HTR-8/SVneo (cell line): ENCODE measurements around the gene BGLAP.
A peak's percentile ranks its signal among the peaks of the same experiment; 100 is the strongest.

Experiments
- DNase-seq: peaks from one replicate; pipeline ENCODE4 v3.0.0; 2011; ENCODE audit warnings: low spot score, mixed read lengths; ENCODE audit not compliant: insufficient read length
- FAIRE-seq: peaks from 2 replicates; lab custom pipeline; 2011; peaks lifted over from hg19 to GRCh38; lab: Jason Lieb, UNC

BGLAP gene

GRCh38 chr1:156225677-156226014 is 16.3 kb upstream of the BGLAP start:
- no peak for FAIRE-seq
- no peak for DNase-seq

GRCh38 chr1:156226116-156226538 is 15.9 kb upstream of the BGLAP start:
- DNase-seq (no peak), FAIRE-seq (no peak)

- no peak for FAIRE-seq
- DNase-seq, result no peak
Observed at GRCh38 chr1:156226782-156227181, 15.2 kb upstream of the BGLAP start.

DNA sequence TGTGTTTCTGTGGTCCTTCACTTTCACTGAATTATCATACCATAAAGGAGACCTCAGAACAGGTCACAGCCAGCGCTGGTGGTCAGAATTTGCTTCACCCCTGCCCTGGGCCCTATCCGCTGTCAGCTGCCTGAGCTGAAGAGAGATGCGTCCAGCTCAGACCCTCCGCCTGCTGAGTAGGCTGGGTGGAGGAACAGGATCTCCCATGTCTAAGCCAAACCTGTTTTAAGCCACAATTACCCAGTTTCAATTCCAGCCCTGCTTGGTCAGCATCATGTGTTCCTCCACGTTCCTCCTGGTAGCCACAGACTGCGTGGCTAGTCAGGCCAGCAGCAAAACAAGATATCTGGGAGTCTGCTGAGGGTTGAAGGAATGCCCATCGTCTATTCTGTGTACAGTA is 13.5 kb upstream of the BGLAP start:
- DNase-seq (no peak), FAIRE-seq (no peak)

DNA sequence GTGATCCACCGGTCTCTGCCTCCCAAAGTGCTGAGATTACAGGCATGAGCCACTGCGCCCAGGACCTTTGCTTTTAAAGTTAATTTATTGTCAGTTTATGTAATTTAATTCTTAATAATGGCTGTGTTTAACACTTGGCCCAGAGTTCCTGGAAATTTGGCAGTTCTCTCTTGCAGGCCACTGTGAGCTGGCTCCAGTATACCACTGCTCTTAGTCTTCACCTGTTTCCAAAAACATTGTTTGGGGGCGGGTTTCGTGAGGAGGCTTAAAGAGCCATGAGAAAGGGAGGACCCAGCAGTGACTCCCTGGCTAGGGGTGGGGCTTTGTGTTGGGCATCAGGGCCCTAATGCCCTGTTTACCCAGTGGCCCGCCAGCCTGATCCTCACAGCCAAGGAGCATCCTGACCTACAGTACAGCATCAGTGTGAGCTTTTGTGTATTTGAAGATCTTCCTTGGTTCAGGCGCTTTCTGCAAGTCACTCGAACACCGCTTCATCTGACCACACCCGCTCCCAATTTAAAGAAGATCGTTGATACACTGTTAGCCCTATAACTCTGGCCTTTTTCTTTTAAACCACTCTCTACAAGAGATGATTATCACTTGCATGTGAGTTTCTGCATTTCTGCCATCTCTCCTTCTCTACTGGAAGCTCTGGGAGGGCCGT is 12.0 kb upstream of the BGLAP start:
- FAIRE-seq (no peak), DNase-seq (no peak)

GRCh38 chr1:156230473-156230837 is 11.5 kb upstream of the BGLAP start:
- FAIRE-seq, result no peak
- no peak for DNase-seq

DNA sequence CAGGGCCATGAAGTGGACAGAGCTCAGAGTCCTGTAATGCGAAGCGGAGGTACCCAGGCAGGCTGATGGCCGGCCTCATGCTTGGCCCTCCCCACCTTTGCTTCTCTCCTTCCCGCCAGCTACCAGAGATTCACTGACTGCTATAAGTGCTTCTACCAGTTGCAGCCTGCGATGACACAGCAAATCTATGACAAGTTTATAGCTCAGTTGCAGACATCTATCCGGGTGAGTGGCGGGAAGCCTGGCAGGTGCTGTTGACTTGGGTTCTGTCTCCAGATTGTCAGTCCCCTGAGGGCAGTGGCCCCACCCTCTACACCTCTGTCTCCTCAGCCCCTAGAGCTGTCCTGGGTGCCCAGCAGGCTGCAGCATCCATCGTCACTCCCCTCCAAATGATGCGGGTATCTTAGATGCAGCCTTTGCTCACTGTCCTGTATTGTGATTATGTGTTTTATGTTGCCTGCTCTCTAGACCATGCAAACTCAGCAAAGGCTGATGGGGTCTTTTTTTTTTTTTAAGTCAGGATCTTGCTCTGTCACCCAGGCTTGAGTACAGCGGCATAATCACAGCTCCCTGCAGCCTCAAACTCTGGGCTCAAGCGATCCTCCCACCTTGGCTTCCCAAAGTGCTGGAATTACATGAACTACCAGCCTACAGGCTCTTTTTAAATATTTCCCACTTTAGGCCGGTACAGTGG is 9.6 kb upstream of the BGLAP start:
- no peak for FAIRE-seq
- no peak for DNase-seq

GRCh38 chr1:156233426-156234127 is 8.4 kb upstream of the BGLAP start:
- FAIRE-seq (no peak), DNase-seq (peak; percentile 56)

GRCh38 chr1:156236164-156236563 is 5.8 kb upstream of the BGLAP start:
- DNase-seq (no peak), FAIRE-seq (no peak)

DNA sequence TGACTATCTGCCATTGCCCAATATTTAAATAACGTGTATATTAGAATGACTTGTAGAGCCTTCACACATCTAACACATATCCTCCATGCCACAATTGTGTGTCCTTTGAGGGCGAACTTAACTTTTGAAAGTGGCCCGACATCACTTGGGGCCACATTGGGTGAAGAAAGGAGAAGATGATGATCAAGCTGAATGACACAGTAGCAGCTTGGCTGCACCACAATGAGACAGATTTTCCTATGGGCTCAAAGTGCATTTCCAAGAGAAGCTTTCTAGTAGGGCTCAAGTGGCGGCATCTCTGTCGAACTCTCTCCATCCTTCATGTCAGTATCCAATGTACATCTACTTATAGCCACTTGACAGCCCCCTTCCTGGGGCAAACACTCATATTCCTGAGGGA is 3.7 kb upstream of the BGLAP start:
- FAIRE-seq (no peak), DNase-seq (no peak)

- peak; percentile 20 for FAIRE-seq
- peak; percentile 43 for DNase-seq
Observed at GRCh38 chr1:156241311-156241811, 623 bp upstream of the BGLAP start.

DNA sequence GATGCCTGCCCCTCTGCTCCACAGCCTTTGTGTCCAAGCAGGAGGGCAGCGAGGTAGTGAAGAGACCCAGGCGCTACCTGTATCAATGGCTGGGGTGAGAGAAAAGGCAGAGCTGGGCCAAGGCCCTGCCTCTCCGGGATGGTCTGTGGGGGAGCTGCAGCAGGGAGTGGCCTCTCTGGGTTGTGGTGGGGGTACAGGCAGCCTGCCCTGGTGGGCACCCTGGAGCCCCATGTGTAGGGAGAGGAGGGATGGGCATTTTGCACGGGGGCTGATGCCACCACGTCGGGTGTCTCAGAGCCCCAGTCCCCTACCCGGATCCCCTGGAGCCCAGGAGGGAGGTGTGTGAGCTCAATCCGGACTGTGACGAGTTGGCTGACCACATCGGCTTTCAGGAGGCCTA is 754 bp downstream of the BGLAP start:
- FAIRE-seq (no peak), DNase-seq (no peak)

GRCh38 chr1:156244126-156244525 is 2.1 kb downstream of the BGLAP start:
- DNase-seq (no peak), FAIRE-seq (no peak)

GRCh38 chr1:156244712-156245111 is 2.7 kb downstream of the BGLAP start:
- no peak for FAIRE-seq
- DNase-seq, result no peak

GRCh38 chr1:156245451-156246232 is 3.7 kb downstream of the BGLAP start:
- no peak for DNase-seq
- no peak for FAIRE-seq

DNA sequence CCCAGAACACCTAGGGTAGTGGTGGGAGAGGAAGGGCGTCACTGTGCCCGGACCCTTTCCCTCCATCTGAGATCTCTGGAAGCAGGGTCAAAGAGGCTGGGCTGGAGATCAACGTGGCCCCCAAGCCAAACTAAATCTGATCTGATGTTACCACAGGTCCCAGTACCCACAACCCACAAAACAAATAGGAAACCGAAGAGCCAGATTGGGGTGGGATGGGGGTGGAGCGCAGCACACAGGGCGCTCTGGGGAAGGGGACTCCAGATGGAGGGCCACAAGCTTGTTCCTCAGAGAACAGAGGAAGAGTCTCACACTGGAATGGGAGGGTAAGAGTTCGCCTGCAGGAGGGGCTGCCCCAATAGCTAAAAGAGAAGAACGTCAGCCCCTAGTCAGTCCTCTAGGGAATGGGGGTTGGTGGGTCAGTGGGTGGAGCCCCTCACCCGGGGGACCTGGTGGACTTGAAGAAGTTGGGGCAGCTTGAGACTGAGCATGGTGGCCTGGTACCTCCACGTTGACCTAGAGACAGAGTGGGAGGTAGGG is 4.3 kb downstream of the BGLAP start:
- DNase-seq (no peak), FAIRE-seq (no peak)

DNA sequence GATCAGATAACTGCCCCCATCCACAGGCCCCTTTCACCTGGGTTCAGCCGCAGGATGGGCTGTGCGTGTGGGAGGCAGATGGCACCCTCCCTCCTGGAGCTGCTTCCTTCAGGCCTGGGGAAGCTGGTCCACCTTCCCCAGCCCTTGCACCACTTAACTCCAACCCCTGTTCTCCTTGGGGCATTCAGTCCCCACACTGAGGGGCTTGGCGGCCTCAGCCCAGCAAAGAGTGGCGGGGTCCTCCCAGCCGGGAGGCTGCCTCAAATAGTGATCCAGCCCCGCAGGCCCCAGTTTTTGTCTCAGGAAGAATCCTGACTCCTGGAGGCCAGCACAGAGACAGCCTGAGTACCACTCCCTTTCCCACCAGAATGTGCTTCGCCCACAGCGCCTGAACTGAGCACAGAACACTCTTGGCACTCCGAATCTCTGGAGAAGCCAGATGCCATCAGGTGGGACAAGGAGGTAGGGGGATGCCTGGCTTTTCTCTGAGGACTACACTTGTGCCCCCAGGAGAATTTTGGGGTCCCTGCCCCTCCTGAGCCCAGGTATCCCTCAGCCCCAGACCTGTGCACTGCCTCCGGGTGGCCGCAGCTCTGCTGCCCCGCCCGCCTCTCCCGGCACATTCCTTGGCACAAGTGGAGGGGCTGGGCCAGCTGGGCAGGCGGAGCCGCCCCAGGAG is 4.9 kb downstream of the BGLAP start:
- no peak for DNase-seq
- no peak for FAIRE-seq

GRCh38 chr1:156247460-156248322 is 5.7 kb downstream of the BGLAP start, which contains the start of gene PAQR6:
Gene PAQR6, minus strand, starts transcription at chr1:156248056. Its CDS starts 1,325 bp downstream, at chr1:156246731.
- FAIRE-seq (no peak), DNase-seq (no peak)

DNA sequence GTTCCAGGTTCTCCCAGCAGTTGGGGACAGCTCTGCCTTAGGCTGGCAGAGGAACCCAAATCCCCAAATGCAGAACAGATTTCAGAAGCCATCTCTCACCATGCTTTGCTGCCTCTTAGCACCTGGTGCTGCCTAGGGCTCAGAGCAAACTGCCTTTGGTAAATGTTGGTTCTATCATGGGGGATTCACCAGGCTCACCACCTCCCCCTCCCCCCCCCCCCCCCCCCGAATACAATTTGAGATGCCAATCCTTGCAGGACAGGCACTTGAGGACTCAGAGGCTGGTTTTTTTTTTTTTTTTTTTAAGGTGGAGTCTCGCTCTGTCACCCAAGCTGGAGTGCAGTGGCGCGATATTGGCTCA is 6.3 kb downstream of the BGLAP start:
- FAIRE-seq (no peak), DNase-seq (no peak)
